DND-41 (cell line): Measurements from ENCODE around the gene GRIK4.

ENCODE experiments used
- ATAC-seq: fragments of 200-7000 bp; cut with Tn5 transposase; 3 replicates; pipeline ENCODE4 v1.9.1; 2021; ENCODE audit warnings: low read depth; ENCODE audit not compliant: insufficient read depth
- DNase-seq: peaks from one replicate; pipeline ENCODE4 v3.0.0-alpha.2; 2020
- H2AFZ ChIP-seq: 2 replicates; pipeline ENCODE4 v1.6.0; 2012; ENCODE audit warnings: low read depth, low read length
- H3K27ac ChIP-seq: 2 replicates; pipeline ENCODE4 v1.5.1; 2012; ENCODE audit warnings: low read length, inconsistent platforms
- H3K27me3 ChIP-seq: fragments of 200-600 bp; sonication (generic); 2 replicates; pipeline ENCODE4 v1.6.0; 2012; ENCODE audit warnings: low read length, mild to moderate bottlenecking, inconsistent platforms; ENCODE audit not compliant: insufficient read depth, poor library complexity
- H3K36me3 ChIP-seq: 2 replicates; pipeline ENCODE4 v1.5.1; 2012; ENCODE audit warnings: low read length, inconsistent platforms; ENCODE audit not compliant: insufficient read depth
- H3K4me1 ChIP-seq: 2 replicates; pipeline ENCODE4 v1.5.1; 2012; ENCODE audit warnings: mild to moderate bottlenecking, low read length; ENCODE audit not compliant: insufficient read depth
- H3K4me2 ChIP-seq: 2 replicates; pipeline ENCODE4 v1.6.0; 2012; ENCODE audit warnings: mild to moderate bottlenecking, moderate library complexity, low read length, inconsistent platforms; ENCODE audit not compliant: insufficient read depth
- H3K4me3 ChIP-seq, 2 experiments: fragments of 200-600 bp in 1 of 2; shearing (Covaris generic) in 1 of 2; 2 replicates each; pipeline ENCODE4 v1.5.1; 2012 to 2016; ENCODE audit warnings: inconsistent platforms in 2 of 2, low read length in 2 of 2, mild to moderate bottlenecking in 2 of 2, low read depth in 1 of 2, moderate library complexity in 1 of 2
- H3K79me2 ChIP-seq: 2 replicates; pipeline ENCODE4 v1.6.0; 2012; ENCODE audit warnings: low read length, inconsistent platforms; ENCODE audit not compliant: insufficient read depth
- H3K9ac ChIP-seq: 2 replicates; pipeline ENCODE4 v1.6.0; 2012; ENCODE audit warnings: low read depth, mild to moderate bottlenecking, inconsistent platforms, low read length, moderate library complexity
- H3K9me3 ChIP-seq: 2 replicates; pipeline ENCODE4 v1.5.1; 2012; ENCODE audit warnings: low read length, moderate library complexity, mild to moderate bottlenecking, inconsistent platforms; ENCODE audit not compliant: insufficient read depth, severe bottlenecking
- H4K20me1 ChIP-seq: 2 replicates; pipeline ENCODE4 v1.6.0; 2012; ENCODE audit warnings: low read length; ENCODE audit not compliant: insufficient read depth
- EZH2 ChIP-seq: IDR thresholded peaks from 3 replicates; pipeline ENCODE4 v1.6.1; 2012; ENCODE audit warnings: borderline replicate concordance, low read depth, mild to moderate bottlenecking, moderate library complexity, low read length, inconsistent platforms; ENCODE audit not compliant: severe bottlenecking
- TF ChIP-seq, protein P1 (sequence below): IDR thresholded peaks from 2 replicates; pipeline ENCODE4 v1.5.1; 2012; ENCODE audit warnings: borderline replicate concordance, low read length, moderate library complexity, mild to moderate bottlenecking; ENCODE audit not compliant: poor library complexity, severe bottlenecking; ENCODE audit errors: extremely low read depth

Gene GRIK4

DNA sequence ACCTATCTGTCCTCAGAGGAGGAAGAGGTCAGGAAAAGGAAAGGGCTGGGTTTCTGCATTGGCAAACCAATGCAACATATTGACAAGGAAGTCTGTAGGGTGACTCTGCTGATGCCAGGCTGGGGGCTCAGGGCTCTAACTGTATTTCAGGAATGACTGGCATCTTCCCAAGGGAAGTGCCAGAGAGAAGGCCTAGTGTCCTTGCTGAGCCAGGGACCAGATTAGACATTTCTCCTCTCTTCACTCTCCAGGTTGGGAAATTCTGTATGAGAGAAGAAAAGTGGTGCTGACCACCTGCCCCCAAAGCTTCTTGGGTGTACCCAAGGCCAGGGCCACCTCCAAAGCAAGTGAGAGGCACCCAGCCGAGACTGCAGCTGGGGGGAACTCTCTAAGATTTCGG is 27.2 kb downstream of the GRIK4 start:
- H3K4me2 ChIP-seq: no peak overlapping the region
- no peak for ATAC-seq
- H3K36me3 ChIP-seq: no peaks in the 10 kb centered on the region
- H3K9me3 ChIP-seq: no peaks in the 10 kb centered on the region
- H3K27ac ChIP-seq: no peak overlapping the region
- H3K79me2 ChIP-seq: no peaks in the 10 kb centered on the region
- no peak overlapping the region for H3K4me3 ChIP-seq
- no peak overlapping the region for H3K9ac ChIP-seq
- no peaks in the 10 kb centered on the region for H3K4me1 ChIP-seq
- no peak overlapping the region for H2AFZ ChIP-seq
- no peak for DNase-seq
- H4K20me1 ChIP-seq: no peaks in the 10 kb centered on the region
- no peak for TF ChIP-seq EZH2
- TF ChIP-seq, protein P1, sequence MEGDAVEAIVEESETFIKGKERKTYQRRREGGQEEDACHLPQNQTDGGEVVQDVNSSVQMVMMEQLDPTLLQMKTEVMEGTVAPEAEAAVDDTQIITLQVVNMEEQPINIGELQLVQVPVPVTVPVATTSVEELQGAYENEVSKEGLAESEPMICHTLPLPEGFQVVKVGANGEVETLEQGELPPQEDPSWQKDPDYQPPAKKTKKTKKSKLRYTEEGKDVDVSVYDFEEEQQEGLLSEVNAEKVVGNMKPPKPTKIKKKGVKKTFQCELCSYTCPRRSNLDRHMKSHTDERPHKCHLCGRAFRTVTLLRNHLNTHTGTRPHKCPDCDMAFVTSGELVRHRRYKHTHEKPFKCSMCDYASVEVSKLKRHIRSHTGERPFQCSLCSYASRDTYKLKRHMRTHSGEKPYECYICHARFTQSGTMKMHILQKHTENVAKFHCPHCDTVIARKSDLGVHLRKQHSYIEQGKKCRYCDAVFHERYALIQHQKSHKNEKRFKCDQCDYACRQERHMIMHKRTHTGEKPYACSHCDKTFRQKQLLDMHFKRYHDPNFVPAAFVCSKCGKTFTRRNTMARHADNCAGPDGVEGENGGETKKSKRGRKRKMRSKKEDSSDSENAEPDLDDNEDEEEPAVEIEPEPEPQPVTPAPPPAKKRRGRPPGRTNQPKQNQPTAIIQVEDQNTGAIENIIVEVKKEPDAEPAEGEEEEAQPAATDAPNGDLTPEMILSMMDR: no peak
- no peaks in the 10 kb centered on the region for H3K27me3 ChIP-seq

DNA sequence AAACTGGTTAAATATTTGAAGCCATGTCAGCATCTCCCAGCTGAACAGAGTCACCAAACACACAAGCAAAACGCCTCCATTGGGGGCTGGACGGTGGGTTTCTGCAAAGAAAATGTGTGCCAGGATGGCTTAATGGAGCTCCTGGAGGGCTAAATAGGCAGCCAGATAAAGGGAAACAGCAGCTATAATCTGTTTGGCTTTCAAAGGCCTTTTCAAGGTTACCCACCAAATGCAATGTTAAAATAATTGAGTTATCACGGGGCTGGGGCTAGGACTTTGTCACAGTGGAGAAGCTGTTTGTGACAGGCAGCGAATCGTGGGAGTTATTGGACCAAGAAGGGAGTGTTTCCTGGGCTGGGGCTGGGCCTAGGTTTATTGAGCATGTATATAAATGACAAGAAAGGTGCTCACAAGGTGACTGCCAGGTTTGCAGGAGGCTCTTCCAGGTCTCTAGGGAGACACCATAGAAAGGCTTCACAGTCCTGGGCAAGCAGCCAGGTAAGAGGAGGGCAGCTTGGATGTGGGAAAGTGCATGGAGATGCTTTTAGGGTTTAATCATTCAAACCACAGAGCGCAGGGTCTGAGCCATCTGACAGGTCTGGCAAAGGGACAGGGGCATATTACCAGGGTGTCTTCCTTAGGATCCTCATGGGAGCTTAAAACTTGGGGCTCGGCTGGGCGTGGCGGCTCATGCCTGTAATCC is 28.3 kb downstream of the GRIK4 start:
- H3K79me2 ChIP-seq: no peaks in the 10 kb centered on the region
- no peak overlapping the region for H2AFZ ChIP-seq
- no peak overlapping the region for H3K9ac ChIP-seq
- H3K4me1 ChIP-seq: no peaks in the 10 kb centered on the region
- ATAC-seq (no peak), DNase-seq (no peak)
- no peaks in the 10 kb centered on the region for H4K20me1 ChIP-seq
- H3K4me3 ChIP-seq: no peak overlapping the region
- no peaks in the 10 kb centered on the region for H3K36me3 ChIP-seq
- no peaks in the 10 kb centered on the region for H3K27me3 ChIP-seq
- no peak overlapping the region for H3K4me2 ChIP-seq
- H3K9me3 ChIP-seq: no peaks in the 10 kb centered on the region
- TF ChIP-seq, protein P1: no peak
- no peak for TF ChIP-seq EZH2
- H3K27ac ChIP-seq: no peak overlapping the region

DNA sequence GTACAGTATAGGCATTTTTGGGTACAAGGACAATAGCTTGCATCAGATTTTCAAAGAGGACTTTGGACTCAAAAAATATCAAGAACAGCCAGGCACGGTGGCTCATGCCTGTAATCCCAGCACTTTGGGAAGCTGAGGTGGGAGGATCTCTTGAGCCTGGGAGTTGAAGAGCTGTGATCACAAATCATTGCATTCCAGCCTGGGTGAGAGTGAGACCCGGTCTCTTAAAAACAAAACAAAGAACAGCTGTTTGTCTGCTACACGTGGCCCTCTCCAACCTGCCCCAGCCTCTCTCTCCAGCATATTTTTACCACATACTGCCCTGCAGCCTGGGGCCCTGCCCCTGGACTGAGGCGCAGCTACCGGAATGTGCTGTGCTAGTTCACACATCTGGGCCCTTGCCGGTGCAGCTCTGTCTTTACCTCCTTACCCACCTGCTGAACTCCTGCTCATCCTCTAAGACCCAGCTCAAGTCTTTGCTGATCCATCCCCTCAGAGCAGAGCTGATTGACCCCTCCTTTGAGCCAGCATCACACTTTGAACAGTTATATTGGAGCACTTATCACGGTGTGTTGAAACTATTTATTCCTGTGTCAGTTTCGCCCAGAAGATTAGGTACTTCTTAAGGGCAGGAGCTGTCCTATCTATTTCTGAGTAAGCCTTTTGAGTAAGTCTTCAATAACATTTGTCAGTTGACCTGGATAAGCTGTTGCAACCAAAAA is 29.4 kb downstream of the GRIK4 start:
- Histone ChIP-seq H3K4me1 (no peaks in the 10 kb centered on the region), H4K20me1 (no peaks in the 10 kb centered on the region), H2AFZ (no peak overlapping the region), H3K4me3 (no peak overlapping the region), H3K36me3 (no peaks in the 10 kb centered on the region), H3K27me3 (no peaks in the 10 kb centered on the region), H3K4me2 (no peak overlapping the region), H3K9ac (no peak overlapping the region), H3K27ac (no peak overlapping the region), H3K79me2 (no peaks in the 10 kb centered on the region), H3K9me3 (no peaks in the 10 kb centered on the region)
- TF ChIP-seq, protein P1: no peak
- TF ChIP-seq EZH2: no peak
- ATAC-seq (no peak), DNase-seq (no peak)
